Thyroid gland (tissue), 4 donors: ENCODE measurements around the gene TEX35.

Experiments
- POLR2A ChIP-seq, 2 donors: fragments of 450-650 bp; IDR thresholded peaks; one replicate each; pipeline ENCODE4 v1.6.1; 2017; ENCODE audit warnings: antibody characterized with exemption in 2 of 2, mild to moderate bottlenecking in 2 of 2, moderate library complexity in 1 of 2
- TF ChIP-seq, protein P1 (sequence below), 6 experiments: fragments of 200-600 bp in 3 of 6; fragments of 450-650 bp in 3 of 6; sonication (generic) in 3 of 6; IDR thresholded peaks; one replicate each; pipeline ENCODE4 v1.5.1; 2016 to 2019; ENCODE audit warnings: antibody characterized with exemption in 6 of 6, mild to moderate bottlenecking in 2 of 6, inconsistent platforms in 1 of 6, moderate library complexity in 1 of 6

GRCh38 chr1:178510155-178510554 is 2.8 kb upstream of the TEX35 start:
- TF ChIP-seq, protein P1, sequence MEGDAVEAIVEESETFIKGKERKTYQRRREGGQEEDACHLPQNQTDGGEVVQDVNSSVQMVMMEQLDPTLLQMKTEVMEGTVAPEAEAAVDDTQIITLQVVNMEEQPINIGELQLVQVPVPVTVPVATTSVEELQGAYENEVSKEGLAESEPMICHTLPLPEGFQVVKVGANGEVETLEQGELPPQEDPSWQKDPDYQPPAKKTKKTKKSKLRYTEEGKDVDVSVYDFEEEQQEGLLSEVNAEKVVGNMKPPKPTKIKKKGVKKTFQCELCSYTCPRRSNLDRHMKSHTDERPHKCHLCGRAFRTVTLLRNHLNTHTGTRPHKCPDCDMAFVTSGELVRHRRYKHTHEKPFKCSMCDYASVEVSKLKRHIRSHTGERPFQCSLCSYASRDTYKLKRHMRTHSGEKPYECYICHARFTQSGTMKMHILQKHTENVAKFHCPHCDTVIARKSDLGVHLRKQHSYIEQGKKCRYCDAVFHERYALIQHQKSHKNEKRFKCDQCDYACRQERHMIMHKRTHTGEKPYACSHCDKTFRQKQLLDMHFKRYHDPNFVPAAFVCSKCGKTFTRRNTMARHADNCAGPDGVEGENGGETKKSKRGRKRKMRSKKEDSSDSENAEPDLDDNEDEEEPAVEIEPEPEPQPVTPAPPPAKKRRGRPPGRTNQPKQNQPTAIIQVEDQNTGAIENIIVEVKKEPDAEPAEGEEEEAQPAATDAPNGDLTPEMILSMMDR (IDR thresholded peaks at IDR 0.05), result no peak
- no peak for TF ChIP-seq POLR2A (IDR thresholded peaks at IDR 0.05)
